NCI-H2081 (cell line): ENCODE data around the gene SLC45A1.

Experiments used
- DNase-seq, 2 experiments: peaks; one replicate each; lab custom pipeline; 2025; lab: John Stamatoyannopoulos, UW

Gene SLC45A1

GRCh38 chr1:8384577-8384976 lies 66.7 kb downstream of the SLC45A1 start:
- no peak for DNase-seq

- no peak for DNase-seq
These were observed 68.3 kb downstream of the SLC45A1 start for GRCh38 chr1:8386247-8386646.

GRCh38 chr1:8388732-8389562 lies 71.0 kb downstream of the SLC45A1 start:
- DNase-seq: no peak

- DNase-seq: no peak
These were observed 72.1 kb downstream of the SLC45A1 start for GRCh38 chr1:8389958-8390535.

- DNase-seq: no peak
These were observed 72.8 kb downstream of the SLC45A1 start for GRCh38 chr1:8390707-8391106.

GRCh38 chr1:8392522-8392921 lies 74.6 kb downstream of the SLC45A1 start:
- DNase-seq: no peak
